GM12875 (cell line): ENCODE measurements around the gene ROR1.

ENCODE experiments used
- H3K4me3 ChIP-seq: one replicate; pipeline ENCODE4 v1.5.1; 2011; ENCODE audit warnings: low read depth, low read length, control low read depth
- TF ChIP-seq, protein P1 (sequence below): IDR thresholded peaks from 2 replicates; pipeline ENCODE4 v1.5.1; 2011; ENCODE audit warnings: low read depth, mild to moderate bottlenecking, control low read depth, inconsistent platforms, low read length, moderate library complexity, borderline replicate concordance; ENCODE audit not compliant: insufficient read depth

Gene ROR1

DNA sequence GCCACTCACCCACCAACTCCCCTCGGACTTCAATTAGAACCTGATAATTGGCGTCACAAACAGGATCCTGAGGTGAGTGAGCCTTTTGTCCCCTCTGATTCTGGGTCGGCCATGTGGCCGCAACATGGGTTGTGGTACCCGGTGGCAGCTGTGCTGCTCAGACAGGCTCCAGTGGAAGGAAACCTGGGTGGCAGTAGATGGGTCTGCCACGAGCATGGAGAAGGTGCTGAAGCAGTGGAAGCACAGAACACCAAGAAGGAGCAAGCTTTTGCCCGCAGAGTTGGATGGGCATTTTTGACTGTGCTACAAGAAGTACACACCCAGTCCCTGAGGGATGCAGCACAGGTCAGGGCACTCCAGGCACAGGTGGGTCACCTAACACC lies 413.1 kb downstream of the ROR1 start:
- H3K4me3 ChIP-seq: no peak overlapping the region
- TF ChIP-seq, protein P1, sequence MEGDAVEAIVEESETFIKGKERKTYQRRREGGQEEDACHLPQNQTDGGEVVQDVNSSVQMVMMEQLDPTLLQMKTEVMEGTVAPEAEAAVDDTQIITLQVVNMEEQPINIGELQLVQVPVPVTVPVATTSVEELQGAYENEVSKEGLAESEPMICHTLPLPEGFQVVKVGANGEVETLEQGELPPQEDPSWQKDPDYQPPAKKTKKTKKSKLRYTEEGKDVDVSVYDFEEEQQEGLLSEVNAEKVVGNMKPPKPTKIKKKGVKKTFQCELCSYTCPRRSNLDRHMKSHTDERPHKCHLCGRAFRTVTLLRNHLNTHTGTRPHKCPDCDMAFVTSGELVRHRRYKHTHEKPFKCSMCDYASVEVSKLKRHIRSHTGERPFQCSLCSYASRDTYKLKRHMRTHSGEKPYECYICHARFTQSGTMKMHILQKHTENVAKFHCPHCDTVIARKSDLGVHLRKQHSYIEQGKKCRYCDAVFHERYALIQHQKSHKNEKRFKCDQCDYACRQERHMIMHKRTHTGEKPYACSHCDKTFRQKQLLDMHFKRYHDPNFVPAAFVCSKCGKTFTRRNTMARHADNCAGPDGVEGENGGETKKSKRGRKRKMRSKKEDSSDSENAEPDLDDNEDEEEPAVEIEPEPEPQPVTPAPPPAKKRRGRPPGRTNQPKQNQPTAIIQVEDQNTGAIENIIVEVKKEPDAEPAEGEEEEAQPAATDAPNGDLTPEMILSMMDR: no peak

DNA sequence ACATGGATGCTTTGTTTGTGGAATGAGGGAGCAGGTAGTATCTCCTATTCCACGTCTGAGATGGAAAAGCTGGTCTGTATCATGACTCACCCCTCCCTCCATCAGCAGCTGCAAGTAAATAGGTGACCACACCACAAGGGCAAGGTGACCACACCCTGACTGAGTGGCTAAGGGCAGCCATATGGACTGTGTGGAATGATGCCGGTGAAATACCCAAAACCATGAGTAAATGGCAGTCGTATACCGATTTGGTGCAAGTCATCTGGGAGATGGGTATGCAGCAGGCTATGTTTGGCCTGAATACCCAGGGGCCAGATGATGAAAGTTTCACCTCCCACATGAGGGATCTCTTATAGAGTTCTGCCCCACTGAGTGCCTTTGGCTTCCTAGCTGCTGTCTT lies 413.8 kb downstream of the ROR1 start:
- H3K4me3 ChIP-seq: no peak overlapping the region
- TF ChIP-seq, protein P1: no peak

DNA sequence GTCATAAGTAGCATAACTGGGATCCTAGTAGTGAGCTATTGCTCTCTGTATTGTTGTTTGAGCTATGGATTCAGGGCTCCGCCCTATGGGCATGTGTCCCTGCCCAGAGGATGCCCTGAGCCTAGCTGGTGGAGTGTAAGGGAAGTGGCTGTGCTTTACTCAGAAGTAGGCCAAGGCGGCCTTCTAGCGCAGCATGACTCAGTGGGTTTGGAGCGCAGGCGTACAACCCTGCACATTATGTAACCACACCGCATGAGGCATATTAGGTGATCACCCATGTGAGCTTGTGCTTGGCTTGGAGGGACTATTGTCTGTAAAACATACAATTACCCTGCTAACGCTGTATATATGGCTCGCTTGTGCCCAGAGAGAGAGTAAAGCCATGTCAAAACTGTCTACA lies 418.5 kb downstream of the ROR1 start:
- TF ChIP-seq, protein P1: no peak
- H3K4me3 ChIP-seq: no peak overlapping the region

DNA sequence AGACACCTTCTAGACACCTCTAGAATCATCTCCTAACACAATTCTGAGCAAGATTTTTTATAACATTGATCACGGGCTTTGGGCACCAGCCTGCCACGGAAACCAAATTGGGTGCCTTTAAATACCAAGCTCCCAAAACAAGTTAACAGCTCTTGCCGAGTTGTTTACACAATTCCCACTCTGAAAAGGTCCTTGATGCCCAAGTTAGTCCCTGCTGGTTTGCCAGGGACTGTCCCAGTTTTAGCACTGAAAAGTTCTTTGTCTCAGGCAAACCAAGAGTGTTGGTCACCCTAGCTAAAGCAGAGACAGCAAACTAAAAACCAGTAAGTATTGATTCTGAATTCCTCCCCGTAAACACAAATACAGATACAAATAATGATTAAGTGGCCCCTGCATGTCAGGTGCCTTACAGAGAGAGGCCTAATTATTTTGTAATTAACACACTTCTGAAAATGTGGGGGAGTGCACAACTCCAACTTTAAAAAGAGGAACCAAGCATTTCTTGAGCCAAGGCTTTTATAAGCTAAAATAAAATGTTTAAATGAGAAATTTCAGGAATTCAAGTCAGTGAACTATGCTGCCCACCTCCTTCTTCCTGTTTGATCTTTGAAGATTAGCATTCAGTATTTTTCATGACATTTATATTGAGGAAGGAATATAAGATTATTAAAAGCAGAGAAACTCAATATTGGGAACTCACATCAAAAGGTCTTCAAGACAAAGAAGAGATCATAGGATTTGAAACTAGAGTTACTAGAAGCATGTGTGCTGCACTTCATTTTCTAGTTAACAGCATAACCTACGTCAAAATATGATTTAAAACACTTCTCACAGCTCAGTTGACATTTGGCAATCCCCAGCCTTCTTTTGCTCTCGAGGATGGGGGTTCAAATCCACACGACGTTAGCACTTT lies 420.6 kb downstream of the ROR1 start:
- H3K4me3 ChIP-seq: no peak overlapping the region
- TF ChIP-seq, protein P1: no peak

DNA sequence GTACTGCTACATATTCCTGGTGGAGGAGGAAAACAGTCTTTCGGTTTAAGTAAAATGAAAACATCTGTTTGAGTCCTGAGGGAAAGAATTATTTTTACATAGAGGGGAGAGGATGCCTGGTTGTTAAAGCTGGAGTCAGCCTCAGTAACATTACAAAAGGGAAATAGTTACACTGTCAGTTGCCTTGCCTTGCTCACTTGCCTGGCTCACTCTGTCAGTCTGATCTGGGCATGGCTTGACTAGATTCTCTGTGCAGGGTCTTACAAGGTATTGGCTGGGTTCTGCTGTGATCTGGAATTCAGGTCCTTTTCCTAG lies 421.2 kb downstream of the ROR1 start:
- H3K4me3 ChIP-seq: no peak overlapping the region
- TF ChIP-seq, protein P1: no peak

DNA sequence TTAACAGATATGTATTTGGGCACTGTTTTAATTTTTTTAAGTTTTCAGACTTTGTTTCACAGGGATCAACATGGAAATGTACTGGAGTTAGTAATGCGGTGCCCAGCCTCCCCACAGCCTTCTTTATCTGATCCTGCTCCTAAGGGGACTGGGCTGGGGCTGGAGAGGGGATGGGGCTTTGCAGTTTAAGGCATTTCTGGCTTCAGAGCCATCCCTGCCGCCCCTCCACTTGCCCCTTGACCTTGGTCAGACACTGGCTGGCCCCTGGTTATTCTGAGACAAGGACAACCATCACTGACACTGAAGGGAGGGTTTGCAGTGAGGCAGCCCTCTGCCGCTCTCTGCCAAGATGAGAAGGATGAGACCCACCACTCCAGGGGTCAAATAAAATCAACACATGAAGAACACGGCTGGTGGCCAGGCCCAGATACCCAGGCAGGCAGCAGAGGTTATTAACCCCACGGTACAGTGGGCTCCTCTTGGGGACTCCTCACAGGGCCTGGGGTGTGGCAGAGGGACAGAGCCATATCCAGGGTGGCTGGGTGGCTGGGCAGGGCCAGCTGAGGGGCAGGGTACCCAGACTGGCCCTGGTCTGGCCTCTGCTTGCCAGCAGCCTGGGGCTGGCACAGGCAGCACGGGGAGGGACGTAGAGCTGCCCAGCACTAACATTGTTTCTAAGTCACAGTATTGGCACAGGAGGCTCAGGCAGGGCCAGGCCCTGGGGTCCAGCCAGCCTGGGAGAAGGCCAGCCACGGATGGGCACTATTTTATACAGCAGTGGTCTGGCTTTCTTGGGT lies 422.5 kb downstream of the ROR1 start:
- H3K4me3 ChIP-seq: no peak overlapping the region
- TF ChIP-seq, protein P1: no peak
